GM18517 (cell line): ENCODE measurements around the gene FHIT.
"Not testable (repeated sequence)": the region's sequence is repeated elsewhere in the genome, so short reads cannot be mapped to it uniquely, and the experiment has no call there.

Source experiments
- ATAC-seq: cut with Tn5 transposase; IDR thresholded peaks from one replicate; pipeline ENCODE4 v1.9.1; 2021; ENCODE audit warnings: mild to moderate bottlenecking, moderate library complexity; ENCODE audit not compliant: unreplicated experiment

Gene FHIT

DNA sequence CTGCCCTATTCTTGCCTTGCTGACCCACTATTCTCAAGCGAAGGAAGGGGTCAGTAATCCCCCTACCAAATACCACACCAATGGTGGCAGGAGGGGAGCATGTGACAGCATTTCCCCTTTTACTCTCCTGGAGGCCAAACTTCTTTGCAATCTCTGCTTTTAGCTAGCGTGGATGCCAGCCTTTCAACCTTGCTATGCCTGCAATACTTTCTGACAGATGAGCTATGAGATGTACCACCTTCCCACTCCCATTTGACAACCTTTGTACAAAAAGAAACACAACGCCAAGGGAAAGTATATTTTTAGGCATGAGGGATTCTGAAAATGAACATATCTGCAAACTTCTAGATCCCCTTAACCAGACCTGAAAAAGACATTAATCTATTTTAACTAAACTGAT, 302.1 kb downstream of the FHIT start:
- no peak for ATAC-seq

DNA sequence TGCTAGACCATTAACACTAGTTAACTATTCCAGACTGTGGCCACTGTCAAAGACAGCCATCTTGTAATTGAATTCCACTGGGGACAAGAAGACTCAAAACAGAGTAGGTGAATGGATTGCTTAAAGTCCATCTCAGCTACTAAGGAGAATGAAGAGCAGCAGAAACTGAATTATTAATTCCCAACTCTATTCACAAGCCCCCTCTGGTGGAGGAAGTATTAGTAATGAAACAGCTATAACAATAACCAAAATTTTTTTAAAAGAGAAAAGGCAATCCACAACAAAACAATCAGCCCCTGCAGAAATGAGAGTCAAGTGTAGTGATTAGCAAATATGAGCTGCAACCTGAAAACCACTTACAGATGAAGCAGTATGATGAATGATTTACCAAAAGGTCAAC, 302.8 kb downstream of the FHIT start:
- ATAC-seq = no peak

DNA sequence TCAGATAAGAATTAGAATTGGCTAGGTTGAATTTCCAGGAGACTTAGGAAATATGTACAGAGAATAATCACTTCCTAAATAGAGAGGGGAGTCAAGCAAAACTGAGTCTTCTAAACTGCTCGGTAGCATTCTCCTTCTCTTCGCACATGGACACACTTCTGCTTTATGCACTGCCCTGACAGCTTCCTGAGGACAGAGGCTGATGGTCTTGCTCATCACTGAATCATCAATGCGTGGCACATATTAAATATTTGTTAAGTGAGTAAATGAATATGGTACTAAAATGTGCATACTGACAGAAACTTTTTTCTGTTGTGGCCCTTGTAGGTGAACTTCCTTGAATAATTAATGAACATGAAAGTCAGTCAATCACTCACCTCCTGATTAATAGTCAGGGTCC, 315.5 kb downstream of the FHIT start:
- ATAC-seq = no peak

DNA sequence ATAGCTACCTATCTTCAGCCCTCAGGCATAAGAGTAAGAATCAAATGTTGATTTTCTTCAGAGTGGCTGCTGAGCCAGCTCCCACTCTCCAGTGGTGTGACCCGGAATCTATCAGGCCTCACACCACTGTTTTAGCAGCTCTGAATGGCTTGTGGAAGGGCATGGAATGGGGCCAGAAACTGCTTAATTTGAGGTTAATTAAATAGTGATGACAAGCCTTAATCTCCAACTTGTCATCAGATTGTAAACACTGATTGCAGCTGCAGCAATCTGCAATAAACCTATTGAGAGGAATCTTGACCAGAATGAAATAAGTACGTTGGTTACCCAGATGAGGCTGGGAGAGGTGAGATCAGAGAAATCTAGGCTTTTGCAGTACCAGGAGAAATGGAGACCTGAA, 317.4 kb downstream of the FHIT start:
- ATAC-seq = no peak

DNA sequence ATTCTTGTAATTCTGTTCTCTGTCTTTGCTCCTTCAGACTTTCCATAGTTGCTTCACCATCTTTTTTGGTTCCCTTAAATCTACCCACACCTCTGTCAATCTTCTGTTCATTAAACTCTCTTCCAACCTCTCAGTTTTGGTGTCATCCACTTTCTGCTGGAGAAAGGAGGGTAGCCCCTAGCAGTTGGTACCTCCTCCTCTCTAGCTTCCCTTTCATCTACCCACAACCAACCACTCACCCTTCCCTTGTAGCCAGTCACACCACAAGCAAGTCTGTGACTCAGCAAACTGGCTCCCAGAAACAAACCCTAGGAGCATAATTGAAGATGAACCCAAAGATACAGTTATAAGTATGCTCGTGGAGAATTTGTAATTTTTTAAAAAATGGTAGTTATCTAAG, 318.6 kb downstream of the FHIT start:
- ATAC-seq = no peak

DNA sequence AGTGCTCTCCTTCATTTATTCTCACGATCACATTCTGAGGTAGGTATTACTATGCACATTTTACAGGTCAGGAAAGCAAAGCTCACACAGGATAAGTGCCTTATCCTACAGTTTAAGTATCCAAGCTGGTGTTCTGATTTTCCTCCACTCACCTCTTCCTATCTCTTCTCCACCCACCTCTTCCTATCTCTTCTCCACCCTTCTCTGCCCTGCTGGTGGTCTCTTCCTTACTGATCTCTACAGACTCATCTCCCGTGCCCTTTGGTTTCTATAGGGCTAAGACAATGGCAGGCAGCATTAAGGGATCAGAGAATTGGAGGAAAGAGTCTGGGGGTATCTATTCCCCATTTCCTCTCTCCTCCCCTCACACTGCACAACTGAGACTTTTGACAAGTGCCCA, 319.1 kb downstream of the FHIT start:
- no peak for ATAC-seq

DNA sequence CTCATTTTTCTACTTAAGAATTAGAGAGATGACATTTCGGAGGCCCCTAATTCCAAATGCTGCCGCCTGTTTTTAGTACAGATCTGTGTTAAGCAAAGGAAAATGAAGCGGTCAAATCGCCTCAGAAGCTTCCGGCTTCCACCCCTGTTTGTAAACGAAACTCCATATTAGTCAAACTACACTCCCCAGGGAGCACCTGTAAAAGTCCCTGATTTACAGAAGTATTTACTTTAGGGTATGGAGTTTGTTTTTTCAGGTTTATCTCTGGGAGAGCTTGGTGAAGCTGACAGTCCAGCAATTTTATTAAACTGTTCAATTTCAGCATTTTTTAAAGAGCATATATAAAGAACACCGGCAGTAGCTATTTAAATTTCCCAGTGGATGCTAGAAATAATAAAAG, 319.8 kb downstream of the FHIT start:
- ATAC-seq = no peak

DNA sequence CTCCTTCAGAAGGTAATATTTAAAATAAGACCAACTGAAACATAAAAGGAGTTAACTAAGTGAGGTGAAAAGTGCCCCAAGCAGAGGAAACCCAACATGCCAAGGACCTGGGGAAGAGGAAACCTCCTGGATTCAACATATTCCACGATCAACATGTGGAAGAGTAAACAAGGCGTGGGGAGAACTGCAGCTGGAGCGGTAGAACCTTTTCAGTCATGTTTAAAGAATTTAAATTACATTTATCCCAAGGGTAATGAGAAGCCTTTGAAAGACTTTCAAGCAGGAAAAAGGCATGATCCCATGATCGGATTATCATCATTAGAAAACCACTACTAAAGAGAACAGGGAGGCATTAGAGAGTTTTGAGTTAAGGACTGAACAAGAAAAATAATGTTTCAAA, 330.7 kb downstream of the FHIT start:
- no peak for ATAC-seq

DNA sequence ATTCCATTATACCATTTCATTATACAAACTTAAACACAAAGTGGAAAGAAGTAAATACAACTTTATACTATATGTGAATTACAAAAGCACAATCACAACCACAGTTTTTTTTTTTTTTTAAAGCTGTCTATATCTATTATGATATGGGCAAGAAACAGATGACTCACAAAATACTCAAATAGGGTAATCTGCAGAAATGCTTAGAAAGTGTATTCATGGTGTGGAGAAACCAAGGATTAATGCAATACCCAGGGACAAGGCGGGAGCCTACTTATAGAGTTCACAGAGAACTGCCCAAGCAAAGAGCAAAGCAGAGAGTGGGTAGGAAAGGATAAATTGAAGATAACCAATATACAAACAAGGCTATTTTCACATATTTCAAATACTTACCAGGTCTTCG, 332.0 kb downstream of the FHIT start:
- no peak for ATAC-seq

DNA sequence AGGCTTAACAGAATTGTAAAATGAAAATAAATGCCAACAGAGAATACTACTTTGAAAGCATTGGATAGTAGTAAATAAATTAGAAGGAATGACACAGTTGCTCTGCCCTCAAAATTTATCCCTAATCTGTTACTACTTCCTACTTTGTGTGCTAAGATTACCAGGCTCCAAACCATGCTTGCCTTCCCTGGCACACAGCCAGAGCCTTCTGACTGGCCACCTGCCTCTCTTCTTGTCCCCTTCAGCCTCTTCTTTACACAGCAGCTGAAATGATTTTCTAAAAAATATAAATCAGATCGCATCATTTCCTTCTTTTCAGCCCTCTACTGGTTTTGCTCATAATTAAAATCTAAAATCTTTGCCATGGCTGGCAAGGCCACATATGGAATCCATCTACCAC, 334.1 kb downstream of the FHIT start:
- ATAC-seq = no peak

DNA sequence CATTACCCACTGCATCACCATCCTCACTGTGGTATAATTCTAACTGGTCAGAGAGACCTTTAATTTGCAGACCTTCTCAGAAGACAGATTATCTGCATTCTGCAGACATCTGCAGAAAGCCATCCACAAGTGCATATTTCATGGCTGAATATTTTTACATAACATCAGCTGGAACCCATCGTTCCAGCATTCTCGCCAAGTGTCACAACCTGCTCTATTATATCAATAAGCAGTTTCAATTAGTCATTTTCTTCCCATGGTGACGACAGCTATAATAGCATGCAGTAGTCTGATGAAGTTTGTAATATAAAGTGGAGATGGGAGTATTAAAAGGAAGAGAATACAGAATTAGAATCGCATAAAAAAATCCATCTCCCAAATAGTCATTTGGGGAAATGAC, 334.7 kb downstream of the FHIT start:
- no peak for ATAC-seq

DNA sequence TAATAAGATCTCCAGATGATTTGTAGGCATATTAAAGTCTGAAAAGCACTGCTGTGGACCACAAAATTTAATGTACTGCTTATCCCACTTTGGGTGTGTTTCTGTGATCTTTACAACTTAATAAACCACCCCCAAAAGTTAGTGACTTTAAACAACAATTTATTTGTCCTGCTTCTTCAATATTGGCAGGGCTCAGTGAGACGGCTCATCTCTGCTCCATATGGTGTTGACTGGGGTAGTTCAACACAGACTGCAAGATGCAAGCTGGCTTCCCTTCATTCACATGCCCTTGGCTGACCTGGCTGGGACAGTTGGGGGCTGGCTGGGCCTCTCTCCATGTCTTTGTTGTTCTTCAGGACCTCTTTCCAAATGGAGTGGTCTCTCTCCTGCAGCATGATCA, 337.8 kb downstream of the FHIT start:
- ATAC-seq = no peak

DNA sequence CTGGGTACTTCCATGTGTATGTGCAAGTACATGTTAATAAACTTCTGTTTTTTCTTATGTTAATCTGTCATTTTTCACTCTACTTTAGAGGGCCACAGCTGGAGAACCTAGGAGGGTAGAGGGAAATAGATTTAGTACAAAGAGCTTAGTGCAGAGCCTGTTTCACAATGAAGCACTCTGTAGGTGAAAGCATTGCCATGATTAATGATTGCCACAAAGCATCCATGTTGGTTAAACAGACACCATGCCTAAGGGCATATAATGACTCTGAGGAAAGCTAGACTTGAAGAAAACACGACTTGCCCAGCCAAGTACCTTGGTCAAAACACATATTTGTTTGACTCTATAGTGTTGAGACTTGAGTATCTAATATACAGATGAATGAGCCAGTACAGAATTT, 338.4 kb downstream of the FHIT start:
- ATAC-seq = no peak

DNA sequence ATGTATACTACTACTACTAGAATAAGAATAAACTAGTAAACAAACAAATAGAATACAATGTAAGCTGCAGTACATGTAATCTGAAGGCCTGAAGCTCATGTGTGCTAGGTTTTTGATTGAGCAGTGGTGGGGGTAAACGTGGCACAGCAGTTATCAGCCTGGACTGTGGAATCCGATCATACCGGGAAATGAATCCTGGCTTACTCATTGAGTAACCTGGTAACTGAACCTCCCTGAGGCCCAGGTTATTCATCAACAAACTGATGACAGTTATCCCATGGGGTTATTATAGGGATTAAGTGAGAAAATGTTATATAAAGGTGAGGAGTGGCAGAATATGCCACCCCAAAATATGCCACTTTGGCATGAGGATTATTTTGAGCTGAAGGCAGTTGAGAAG, 339.1 kb downstream of the FHIT start:
- ATAC-seq = no peak

DNA sequence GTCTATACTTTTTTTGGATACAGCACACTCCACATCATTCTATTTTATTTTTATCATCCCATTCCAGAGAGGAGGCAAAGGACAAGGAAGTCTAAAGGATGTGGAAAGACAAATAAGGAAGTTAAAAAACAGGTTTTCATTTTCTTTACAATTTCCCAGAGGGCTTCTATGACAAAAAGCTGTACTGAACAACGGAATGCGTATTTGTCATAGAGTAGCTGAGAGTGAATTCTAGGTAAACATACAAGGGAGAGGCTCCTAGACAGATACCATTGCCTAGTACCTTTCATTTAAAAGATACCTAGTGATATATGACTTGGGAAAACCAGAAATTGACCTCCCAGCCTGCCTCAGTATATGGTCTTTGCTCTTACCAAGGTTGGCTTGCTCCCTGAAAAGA, 341.7 kb downstream of the FHIT start:
- ATAC-seq = no peak

DNA sequence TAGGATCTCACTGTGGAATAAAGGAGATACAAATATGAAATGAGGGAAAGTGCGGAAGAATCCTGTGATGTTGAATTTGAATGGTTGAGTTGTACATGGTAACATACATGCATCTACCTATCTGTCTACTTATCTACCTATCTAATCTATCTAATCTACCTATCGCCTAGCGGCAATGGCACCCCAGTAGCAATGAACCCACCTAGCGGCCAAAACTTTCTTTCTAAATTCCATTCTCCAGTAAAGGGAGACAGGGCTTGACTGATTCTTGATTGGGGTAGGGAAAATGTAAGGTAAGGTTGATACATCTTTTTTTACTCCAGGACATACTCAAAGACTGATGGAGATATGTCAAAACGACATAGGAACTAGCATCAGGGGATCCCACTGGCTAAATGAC, 345.0 kb downstream of the FHIT start:
- no peak for ATAC-seq

DNA sequence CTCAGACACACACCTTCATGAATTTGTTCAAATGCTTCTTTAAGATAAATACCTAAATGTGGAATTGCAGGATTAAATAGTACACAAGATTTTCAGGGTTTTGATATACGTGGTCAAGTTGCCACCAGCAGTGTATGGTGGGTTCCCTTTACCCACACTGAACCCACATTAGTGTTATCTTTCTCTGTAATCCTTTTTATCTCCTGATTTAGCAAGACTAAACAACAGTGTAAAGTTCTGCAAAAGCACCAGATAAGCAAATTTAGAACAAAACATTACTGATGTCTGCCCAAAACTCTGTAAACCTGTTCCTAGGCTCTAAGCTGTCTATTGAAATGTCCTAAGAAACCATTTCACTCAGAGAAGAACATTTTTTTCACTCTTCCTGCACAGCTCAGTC, 352.9 kb downstream of the FHIT start:
- no peak for ATAC-seq

DNA sequence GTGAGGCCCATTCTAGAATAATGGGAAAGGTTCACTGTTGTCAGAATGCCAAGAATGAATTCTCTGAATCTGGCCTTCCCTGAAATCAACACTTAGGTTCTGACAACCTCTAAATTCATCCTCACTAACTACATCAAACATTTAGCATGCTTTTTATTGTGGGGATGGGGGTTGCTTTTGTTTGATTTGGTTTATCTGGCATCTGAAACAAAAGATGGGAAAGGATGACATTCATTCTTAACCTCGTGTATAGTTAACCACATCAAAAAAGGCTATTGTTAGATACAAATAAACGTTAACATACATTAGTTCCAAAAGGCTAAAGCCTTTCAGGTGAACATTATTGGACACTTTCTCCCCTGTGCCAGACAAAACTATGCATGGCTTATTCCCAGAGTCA, 357.3 kb downstream of the FHIT start:
- no peak for ATAC-seq

DNA sequence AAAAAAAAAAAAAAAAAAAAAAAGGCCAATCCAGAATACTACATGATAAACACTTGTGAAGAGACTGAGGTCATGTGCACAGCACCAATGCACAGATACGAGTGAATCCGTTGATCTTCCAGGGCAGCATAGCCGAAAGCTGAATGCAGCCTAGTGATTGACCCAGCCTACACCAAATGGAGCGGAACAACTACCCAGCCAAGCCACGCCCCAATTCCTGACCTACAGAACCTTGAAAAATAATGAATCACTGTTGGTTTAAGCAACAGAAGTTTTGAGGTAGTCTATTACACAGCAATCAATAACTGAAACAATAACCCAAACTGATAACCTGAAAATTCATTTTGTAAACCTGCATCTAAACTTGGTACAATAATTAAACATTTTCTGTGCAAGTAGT, 361.0 kb downstream of the FHIT start:
- no peak for ATAC-seq

DNA sequence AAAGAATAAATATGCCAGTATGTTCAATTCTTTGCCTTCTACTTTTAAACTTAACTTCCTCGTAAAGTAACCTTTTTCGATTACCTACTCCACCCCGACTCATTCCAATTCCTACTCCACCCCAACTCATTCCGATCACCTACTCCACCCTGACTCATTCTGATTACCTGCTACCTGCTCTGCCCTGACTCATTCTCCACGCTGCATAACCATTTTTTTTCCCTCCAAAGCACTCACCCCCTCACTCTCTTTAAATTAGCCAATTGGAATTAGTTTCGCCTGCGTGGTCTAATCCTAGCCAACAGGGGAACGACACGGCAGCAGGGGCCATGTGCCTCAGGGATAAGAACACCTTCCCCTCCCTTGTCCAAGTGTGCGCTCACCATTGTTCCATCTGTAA, 362.3 kb downstream of the FHIT start:
- ATAC-seq = not testable (repeated sequence)

DNA sequence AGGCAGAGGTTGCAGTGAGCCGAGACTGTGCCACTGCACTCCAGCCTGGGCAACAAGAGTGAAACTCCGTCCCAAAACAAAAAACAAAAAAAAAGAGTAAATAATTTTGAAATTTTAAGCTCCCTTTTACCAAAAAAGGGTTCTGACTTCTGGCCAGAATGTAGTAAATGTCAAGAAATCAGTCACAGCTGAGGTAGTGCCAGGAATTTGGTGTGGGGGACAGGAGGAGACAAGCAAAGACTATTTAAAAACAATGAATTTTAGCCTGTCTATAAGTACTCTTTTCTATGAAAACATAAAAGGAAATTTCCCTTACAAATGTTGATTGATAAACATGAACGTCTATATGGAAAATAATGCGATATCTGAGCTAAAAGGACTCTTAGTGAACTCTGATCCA, 363.7 kb downstream of the FHIT start:
- ATAC-seq = no peak

DNA sequence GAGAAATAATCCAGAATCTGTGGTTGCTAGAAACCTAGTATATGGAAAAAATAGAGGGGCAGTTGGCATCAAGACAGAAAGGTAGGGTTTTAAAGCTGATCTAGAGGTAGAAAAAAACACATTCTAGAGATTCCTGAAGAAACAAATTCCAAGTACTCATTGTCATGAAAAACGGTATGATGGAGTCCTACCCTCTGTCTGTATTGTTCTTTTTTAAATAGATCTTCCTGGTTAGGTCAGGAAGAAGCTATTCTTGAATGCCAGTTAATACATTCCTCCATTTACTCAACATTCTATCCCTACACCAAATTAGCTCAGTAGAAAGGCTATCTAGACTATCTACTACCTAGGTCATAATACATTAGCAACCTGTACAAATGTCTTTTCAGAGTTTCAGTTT, 364.7 kb downstream of the FHIT start:
- ATAC-seq = no peak

DNA sequence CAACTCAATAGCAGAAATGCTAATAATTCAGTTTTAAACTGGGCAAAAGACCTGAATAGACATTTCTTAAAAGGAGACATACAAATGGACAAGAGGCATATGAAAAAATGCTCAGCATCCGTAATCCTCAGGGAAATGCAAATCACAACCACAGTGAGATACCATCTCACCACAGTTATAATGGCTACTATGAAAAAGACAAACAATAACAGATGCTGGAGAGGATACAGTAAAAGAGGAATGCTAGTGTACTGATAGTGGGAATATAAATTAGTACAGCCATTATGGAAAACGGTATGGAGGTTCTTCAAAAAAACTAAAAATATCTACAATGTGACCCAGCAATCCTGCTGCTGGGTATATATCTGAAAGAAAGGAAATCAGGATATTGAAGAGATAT, 367.2 kb downstream of the FHIT start:
- no peak for ATAC-seq

DNA sequence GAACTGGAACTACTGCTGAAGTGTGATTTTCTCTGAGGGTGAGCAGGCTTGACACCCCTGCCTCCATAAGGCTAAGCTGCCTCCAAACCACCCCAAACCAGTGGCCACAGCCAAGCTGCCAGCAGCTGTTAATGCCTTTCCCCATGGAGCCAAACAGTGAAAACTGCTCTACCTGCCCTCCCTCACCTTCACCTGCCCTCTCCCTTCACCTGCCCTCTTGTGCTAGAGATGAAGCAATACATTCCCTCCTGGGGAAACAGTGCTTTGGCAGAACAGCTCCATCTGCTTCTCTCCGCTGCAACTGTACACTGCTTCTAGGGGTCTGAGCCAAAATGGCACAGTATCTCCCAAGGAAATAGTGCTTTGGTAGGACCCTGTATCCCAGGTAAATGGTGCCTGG, 374.1 kb downstream of the FHIT start:
- no peak for ATAC-seq
